ENCODE results near the gene ACAT1.

GRCh38 chr11:108093128-108093904, 28.1 kb upstream of the ACAT1 start:
- TF ChIP-seq TAF1 (IDR thresholded peaks at IDR 0.05; ENCODE audit: low read depth, low read length) (no peak), POLR2AphosphoS5 (IDR thresholded peaks at IDR 0.05; ENCODE audit: low read depth, low read length) (no peak), POLR2A (IDR thresholded peaks at IDR 0.05; ENCODE audit: low read depth, low read length) (no peak)

All from GM12891 (cell line).